Right forelimb (tissue), 1 donor: ENCODE data around the gene GALNT18.

Experiments used
- DNase-seq: peaks from one replicate; pipeline ENCODE4 v3.0.0-alpha.2; 2018

The GALNT18 gene

GRCh38 chr11:11336664-11337063, 285.1 kb downstream of the GALNT18 start:
- DNase-seq = no peak

DNA sequence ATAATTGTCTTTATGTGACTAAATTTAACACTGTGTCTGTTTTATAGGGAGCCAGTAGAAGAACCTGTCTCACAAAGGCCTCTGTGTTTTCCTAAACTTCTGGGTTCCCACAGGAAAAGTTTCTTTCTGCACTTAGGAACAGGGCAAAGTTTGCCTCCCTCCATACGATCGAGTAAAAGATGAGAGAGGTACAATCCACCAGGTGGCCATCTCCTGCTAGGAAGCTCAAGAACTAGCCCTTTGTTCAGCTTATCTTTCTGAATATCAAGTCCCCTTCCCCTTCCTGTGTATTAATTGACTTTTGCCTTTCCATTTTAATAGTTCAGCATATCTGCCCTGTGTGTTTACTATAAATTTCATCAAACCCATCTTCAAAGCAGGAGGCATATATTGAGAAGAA, 286.8 kb downstream of the GALNT18 start:
- DNase-seq = no peak

- DNase-seq = no peak
These were observed 287.2 kb downstream of the GALNT18 start for GRCh38 chr11:11334607-11335006.

DNA sequence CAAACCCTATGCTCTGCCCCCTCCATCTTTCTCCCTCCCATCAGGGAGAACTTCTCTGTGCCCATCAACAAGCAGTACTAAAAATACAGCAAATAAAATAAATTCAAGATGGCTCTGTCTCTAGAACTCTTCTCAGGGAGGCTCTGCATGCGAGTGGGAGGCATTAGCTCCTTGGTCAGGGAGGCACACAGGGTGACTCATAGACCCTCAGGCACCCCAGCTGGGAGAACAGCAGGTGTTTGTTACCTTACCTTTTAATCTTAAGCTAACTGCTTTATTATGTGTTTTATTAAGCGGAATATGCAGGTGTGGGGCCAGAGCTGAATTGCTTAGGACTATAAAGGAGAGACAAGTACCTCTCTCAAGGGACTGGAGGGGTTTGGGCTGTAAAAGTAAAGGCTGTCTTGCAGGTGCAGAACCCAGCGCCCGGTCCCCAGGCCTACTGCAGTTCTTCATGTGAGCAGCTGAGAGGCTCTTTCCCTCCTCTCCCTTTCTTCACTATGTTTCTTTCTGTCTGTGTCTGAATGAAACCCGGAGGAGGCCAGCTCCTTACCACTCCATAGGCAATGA, 289.6 kb downstream of the GALNT18 start:
- no peak for DNase-seq

DNA sequence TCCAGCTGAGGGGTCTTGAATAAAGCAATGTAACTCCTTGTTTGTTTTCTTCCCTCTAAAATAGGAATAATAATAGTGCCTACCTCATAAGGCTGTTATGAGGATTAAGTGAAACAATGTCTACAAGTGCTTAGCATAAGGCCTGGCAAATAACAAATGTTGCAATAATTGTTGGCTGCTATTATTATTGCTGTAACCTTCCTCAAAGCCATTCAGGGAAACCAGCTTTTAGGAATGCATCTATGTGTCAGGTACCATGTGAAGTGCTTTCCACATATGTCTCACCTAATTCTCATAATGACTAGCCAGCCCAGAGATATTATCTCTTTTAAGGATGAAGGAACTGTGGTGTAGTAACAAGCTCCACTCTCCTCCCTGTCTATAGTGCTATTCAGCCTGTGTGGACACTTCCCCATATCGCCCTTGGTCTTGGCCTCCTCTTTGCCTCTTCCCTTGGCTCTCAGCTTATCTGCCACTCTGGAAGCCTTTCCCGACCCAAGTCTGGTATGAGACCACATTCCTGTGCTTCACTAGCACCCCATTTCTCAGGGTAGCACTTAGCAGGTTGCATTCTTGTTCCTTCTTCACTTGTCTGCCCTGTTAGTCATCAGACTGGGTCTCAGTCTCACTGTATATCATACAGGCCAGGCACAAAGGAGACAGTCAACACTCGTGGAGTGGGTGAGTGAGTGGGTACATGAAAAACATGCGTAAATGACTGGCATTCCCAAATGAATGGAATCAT, 292.6 kb downstream of the GALNT18 start:
- no peak for DNase-seq

- no peak for DNase-seq
These were observed 297.7 kb downstream of the GALNT18 start for GRCh38 chr11:11324090-11324489.

GRCh38 chr11:11322101-11322500, 299.7 kb downstream of the GALNT18 start:
- no peak for DNase-seq

- DNase-seq = no peak
These were observed 301.0 kb downstream of the GALNT18 start for GRCh38 chr11:11320825-11321224.

DNA sequence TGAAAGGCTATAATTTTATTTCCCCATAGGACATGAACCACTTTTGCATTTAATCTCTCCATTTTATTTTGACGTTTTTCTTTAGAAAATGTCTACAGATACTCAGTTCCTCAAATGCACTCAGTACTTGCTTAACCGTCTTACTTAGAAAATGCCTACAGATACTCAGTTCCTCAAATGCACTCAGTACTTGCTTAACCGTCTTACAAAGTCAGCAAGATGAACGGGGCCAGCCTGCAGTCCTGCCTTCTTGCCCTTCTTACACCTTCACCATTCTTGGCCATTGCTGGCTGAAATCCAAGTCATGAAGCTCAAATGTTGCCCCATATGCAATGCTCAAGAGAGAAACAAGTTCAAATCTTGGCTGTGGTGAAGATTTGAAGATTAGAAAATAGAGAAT, 302.8 kb downstream of the GALNT18 start:
- DNase-seq = no peak

DNA sequence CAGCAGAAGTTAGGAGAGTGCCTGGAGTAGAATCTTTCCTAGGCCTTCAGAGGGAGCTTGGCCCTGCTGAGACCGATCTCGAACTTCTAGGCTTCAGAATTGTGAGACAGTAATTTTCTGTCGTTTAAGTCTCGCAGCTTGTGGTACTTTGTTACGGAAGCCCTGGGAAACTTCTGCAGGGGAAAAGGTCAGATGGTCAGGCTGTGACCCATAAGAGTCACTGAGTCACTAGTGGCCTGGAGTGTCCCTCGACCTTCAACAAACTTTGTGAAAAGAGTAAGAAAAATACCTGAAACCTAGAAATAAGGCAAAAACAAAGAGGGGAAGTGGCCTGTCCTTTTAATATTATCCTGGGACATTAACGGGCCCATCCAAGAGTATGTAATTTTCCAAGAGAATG, 303.3 kb downstream of the GALNT18 start:
- no peak for DNase-seq

GRCh38 chr11:11316651-11317230, 305.1 kb downstream of the GALNT18 start:
- DNase-seq = no peak

DNA sequence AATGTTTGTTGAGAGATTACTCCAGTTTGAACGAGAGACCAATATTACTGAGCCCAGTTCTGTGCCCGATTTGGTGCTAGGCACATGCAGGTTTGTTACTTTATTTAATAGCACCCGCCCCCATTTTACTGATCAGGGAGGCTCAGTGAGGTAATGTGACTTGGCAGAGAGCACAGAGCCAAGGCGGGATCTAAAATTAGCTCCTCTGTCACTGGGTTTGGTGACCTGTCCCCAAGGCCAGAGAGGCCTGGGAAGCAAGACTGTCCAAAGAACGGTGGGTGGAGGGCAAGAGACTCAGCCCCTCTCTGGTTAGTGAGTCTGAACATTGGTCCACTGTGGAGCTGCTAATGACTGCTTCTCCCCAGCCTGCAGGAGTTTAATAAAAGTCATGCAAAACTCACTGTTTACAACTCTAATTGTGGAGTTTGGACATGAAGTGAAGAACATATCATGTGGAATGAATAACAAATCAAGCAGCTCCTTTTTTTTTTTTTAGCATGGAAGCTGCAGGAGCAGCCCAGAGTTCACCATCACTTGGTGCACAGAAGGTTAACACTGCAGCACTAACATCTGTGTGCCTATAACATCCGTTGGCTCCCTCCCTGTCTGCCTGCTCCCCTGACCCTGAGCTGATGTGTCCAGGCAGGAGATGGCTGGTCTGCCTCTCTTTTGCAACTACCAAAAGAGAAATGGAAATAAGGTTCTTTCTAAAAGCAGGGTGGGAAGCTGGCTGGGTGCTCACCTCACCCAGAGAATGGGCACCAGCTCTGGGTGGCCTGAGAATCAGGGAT, 307.7 kb downstream of the GALNT18 start:
- DNase-seq = no peak

DNA sequence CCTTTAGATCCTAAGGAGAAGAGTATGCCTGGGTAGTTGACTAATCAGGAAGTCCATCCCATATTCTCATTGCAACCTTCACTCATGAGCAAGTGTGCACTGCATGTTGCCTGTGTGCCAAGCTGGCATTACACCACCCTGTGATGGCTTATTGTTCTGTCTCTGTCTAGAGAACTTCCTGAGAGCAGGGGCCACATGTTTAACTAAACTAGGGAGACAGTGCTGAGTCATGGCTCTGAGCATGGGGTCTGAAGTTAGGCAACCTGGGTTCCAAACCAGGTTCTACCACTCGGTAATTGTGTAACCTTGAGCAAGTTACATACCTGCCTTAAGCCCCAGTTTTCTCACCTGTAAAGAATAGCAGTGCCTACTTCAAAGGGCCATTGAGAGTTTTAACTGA, 308.4 kb downstream of the GALNT18 start:
- DNase-seq = no peak

- DNase-seq = no peak
These were observed 309.1 kb downstream of the GALNT18 start for GRCh38 chr11:11312738-11313137.

- no peak for DNase-seq
These were observed 310.6 kb downstream of the GALNT18 start for GRCh38 chr11:11311169-11311568.

DNA sequence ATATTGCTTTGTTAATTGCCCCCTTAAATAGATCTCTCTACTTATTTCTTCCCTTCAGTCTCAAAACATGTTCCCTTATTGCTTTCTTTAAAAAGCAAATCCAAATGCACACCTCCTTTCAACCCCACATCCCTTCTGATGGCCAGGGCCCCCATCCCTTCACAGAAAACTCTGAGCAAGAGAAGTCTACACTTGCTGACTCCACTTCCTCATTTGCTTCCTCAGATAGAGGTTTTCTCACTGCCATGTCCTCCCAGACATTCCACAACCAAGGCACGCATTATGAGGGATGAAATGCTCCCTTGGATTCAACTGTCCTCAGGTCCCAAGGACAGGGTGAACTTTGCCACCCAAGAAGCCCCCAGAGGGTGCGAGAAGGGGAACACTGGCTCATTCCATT, 311.9 kb downstream of the GALNT18 start:
- DNase-seq = no peak

DNA sequence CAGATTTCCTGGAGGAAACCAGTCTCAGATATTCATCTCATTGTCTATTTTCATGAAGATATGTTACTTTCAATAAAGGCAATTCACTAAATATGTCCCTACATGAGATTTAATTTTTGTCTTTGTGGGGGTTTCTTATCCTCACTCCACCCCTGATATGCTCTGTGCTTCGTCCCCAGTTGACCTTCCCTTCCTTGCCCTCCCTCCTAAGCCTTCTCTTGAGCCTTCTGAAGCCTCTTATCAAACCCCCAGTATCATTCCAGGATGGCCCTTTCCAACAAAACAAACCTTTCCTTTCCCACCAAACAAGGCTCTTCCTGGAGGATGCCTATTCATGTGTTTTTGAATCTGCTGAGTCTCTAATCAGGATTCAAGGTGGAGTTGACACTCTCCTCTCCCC, 313.6 kb downstream of the GALNT18 start:
- DNase-seq = no peak

- DNase-seq = no peak
These were observed 314.9 kb downstream of the GALNT18 start for GRCh38 chr11:11306855-11307254.

GRCh38 chr11:11304550-11304949, 317.3 kb downstream of the GALNT18 start:
- no peak for DNase-seq

GRCh38 chr11:11302565-11302964, 319.2 kb downstream of the GALNT18 start:
- DNase-seq = no peak

GRCh38 chr11:11301212-11301611, 320.6 kb downstream of the GALNT18 start:
- no peak for DNase-seq

DNA sequence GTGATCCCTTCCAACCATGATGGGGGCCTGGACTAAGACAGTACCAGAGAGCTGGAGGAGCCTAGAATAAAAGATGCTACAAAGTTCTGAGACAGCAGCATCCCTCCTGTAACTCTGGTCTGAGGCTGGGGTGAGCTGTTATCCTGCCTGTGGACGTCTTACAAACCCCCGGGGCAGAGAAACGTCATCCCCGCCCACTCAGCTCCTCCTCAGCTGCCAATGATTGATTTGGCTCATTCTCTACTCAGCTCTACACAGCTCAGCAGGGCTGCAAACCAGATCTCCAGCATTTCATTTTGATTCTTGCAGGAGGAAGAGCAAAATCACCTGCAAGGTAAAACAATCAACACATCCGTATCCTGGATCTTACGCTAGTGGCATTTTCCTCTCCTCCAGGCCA, 324.2 kb downstream of the GALNT18 start:
- no peak for DNase-seq

DNA sequence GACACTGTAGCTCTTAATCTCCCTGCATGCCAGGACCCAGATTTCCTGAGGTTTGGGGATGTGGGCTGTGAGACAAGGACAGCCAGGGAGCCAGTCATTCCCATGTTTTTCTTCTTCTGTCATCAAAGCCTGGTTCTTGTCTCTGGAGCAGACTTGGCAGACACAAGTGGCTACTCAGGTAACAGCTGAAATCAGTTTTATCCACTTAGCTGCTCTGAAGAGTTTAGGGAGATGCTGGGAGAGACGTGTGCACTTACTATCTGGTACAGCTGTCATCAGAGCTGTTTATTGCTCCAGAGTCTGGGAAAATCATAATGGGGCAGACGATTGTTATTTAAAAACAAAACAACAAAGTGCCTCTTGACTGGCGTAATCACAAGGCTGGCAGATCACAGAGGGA, 325.4 kb downstream of the GALNT18 start:
- no peak for DNase-seq

- no peak for DNase-seq
These were observed 327.3 kb downstream of the GALNT18 start for GRCh38 chr11:11294551-11294855.
